ENCODE measurements around the gene PPP1R12B. TPM values are rescaled to one million over a fixed set of nuclear protein-coding genes. Genes with fewer than 3 reads are reported as not detected.
"Not testable (repeated sequence)": the region's sequence is repeated elsewhere in the genome, so short reads cannot be mapped to it uniquely, and the experiment has no call there.

Gene PPP1R12B
- total RNA-seq, 2 experiments from 2014 or later, result 26.9 to 27.7 TPM

- no peaks in the 10 kb centered on the region for H3K27me3 Mint-ChIP-seq
- H3K36me3 Mint-ChIP-seq, result no peaks in the 10 kb centered on the region
- H3K4me3 Mint-ChIP-seq, result no peak overlapping the region
- peaks cover 2% of the 10 kb centered on the region for H3K4me1 Mint-ChIP-seq
- DNase-seq (no peak), ATAC-seq (ENCODE audit: low read depth) (no peak)
- H3K27ac Mint-ChIP-seq, result no peak overlapping the region
- no peaks in the 10 kb centered on the region for H3K9me3 Mint-ChIP-seq
- POLR2A ChIA-PET, result no interaction called here
Measured at GRCh38 chr1:202596638-202597037, 248.1 kb downstream of the PPP1R12B start.

GRCh38 chr1:202597090-202597761 lies 248.7 kb downstream of the PPP1R12B start:
- Mint-ChIP-seq H3K4me3 (no peak overlapping the region), H3K36me3 (no peaks in the 10 kb centered on the region), H3K4me1 (peaks cover 2% of the 10 kb centered on the region), H3K27ac (no peak overlapping the region), H3K27me3 (no peaks in the 10 kb centered on the region), H3K9me3 (no peaks in the 10 kb centered on the region)
- POLR2A ChIA-PET, result no interaction called here
- no peak for DNase-seq
- ATAC-seq (ENCODE audit: low read depth), result no peak

GRCh38 chr1:202599669-202600431 lies 251.4 kb downstream of the PPP1R12B start:
- Mint-ChIP-seq H3K4me3 (no peak overlapping the region), H3K9me3 (no peaks in the 10 kb centered on the region), H3K4me1 (peaks cover 4% of the 10 kb centered on the region), H3K27ac (no peak overlapping the region), H3K27me3 (no peaks in the 10 kb centered on the region), H3K36me3 (no peaks in the 10 kb centered on the region)
- DNase-seq (peak; percentile 47), ATAC-seq (ENCODE audit: low read depth) (no peak)
- POLR2A ChIA-PET, result no interaction called here

GRCh38 chr1:202600432-202601041 lies 252.0 kb downstream of the PPP1R12B start:
- no peaks in the 10 kb centered on the region for H3K9me3 Mint-ChIP-seq

GRCh38 chr1:202603435-202603834 lies 254.9 kb downstream of the PPP1R12B start:
- no peaks in the 10 kb centered on the region for H3K27me3 Mint-ChIP-seq
- H3K4me1 Mint-ChIP-seq, result peaks cover 4% of the 10 kb centered on the region
- H3K27ac Mint-ChIP-seq, result no peak overlapping the region
- no peak overlapping the region for H3K4me3 Mint-ChIP-seq
- H3K36me3 Mint-ChIP-seq, result no peaks in the 10 kb centered on the region
- ATAC-seq (ENCODE audit: low read depth) (no peak), DNase-seq (no peak)
- POLR2A ChIA-PET, result no interaction called here
- H3K9me3 Mint-ChIP-seq, result no peaks in the 10 kb centered on the region

More at GRCh38 chr1:202600432-202601041, 252.0 kb downstream of the PPP1R12B start:
- POLR2A ChIA-PET, result no interaction called here
- Mint-ChIP-seq H3K4me3 (no peak overlapping the region), H3K27me3 (no peaks in the 10 kb centered on the region), H3K27ac (no peak overlapping the region), H3K36me3 (no peaks in the 10 kb centered on the region), H3K4me1 (peaks cover 4% of the 10 kb centered on the region)
- ATAC-seq (ENCODE audit: low read depth) (no peak), DNase-seq (no peak)

- POLR2A ChIA-PET, result no interaction called here
- H3K27ac Mint-ChIP-seq, result no peak overlapping the region
Measured at GRCh38 chr1:202605515-202605914, 257.0 kb downstream of the PPP1R12B start.

GRCh38 chr1:202612036-202612435 lies 263.5 kb downstream of the PPP1R12B start:
- H3K27ac Mint-ChIP-seq; ATAC-seq (ENCODE audit: low read depth); DNase-seq; H3K4me3 Mint-ChIP-seq; POLR2A ChIA-PET; H3K9me3 Mint-ChIP-seq; H3K36me3 Mint-ChIP-seq: not testable (repeated sequence)
- peaks cover 12% of the 10 kb centered on the region for H3K27me3 Mint-ChIP-seq
- H3K4me1 Mint-ChIP-seq, result peaks cover 23% of the 10 kb centered on the region

More at GRCh38 chr1:202605515-202605914, 257.0 kb downstream of the PPP1R12B start:
- H3K4me3 Mint-ChIP-seq, result no peak overlapping the region
- H3K27me3 Mint-ChIP-seq, result no peaks in the 10 kb centered on the region
- no peaks in the 10 kb centered on the region for H3K9me3 Mint-ChIP-seq
- ATAC-seq (ENCODE audit: low read depth) (no peak), DNase-seq (no peak)
- H3K4me1 Mint-ChIP-seq, result peaks cover 4% of the 10 kb centered on the region
- H3K36me3 Mint-ChIP-seq, result no peaks in the 10 kb centered on the region

- POLR2A ChIA-PET, result interaction anchor here (0.7 kb wide), 1 partner anchor 52 kb away, joined by 6 read pairs; no protein-coding TSS in a partner anchor
- Mint-ChIP-seq H3K4me1 (peaks cover 28% of the 10 kb centered on the region), H3K27me3 (peaks cover 16% of the 10 kb centered on the region), H3K4me3 (no peak overlapping the region), H3K9me3 (no peaks in the 10 kb centered on the region), H3K27ac (no peak overlapping the region), H3K36me3 (no peaks in the 10 kb centered on the region)
- DNase-seq (peak; percentile 9), ATAC-seq (ENCODE audit: low read depth) (no peak)
Measured at GRCh38 chr1:202613571-202613970, 265.1 kb downstream of the PPP1R12B start.

GRCh38 chr1:202614363-202615207 lies 266.1 kb downstream of the PPP1R12B start:
- H3K27ac Mint-ChIP-seq; POLR2A ChIA-PET; H3K9me3 Mint-ChIP-seq; ATAC-seq (ENCODE audit: low read depth); H3K4me3 Mint-ChIP-seq; H3K36me3 Mint-ChIP-seq: not testable (repeated sequence)
- DNase-seq, result peak; percentile 6
- H3K4me1 Mint-ChIP-seq, result peaks cover 28% of the 10 kb centered on the region
- H3K27me3 Mint-ChIP-seq, result peaks cover 21% of the 10 kb centered on the region

GRCh38 chr1:202615208-202615500 lies 266.7 kb downstream of the PPP1R12B start:
- H3K36me3 Mint-ChIP-seq; H3K9me3 Mint-ChIP-seq; POLR2A ChIA-PET; ATAC-seq (ENCODE audit: low read depth): not testable (repeated sequence)
- peak; percentile 29 for DNase-seq
- Mint-ChIP-seq H3K4me3 (peak overlapping the region; percentile 62), H3K27ac (peak overlapping the region; percentile 71), H3K4me1 (peaks cover 28% of the 10 kb centered on the region), H3K27me3 (peaks cover 25% of the 10 kb centered on the region)

GRCh38 chr1:202615501-202616354 lies 267.2 kb downstream of the PPP1R12B start:
- Mint-ChIP-seq H3K27me3 (peaks cover 31% of the 10 kb centered on the region), H3K27ac (peak overlapping the region; percentile 71), H3K36me3 (no peaks in the 10 kb centered on the region), H3K4me3 (peak overlapping the region; percentile 62), H3K4me1 (peaks cover 28% of the 10 kb centered on the region), H3K9me3 (no peaks in the 10 kb centered on the region)
- ATAC-seq (ENCODE audit: low read depth) (peak; percentile 59), DNase-seq (peak; percentile 38)
- POLR2A ChIA-PET, result no interaction called here

GRCh38 chr1:202616355-202616915 lies 267.9 kb downstream of the PPP1R12B start:
- Mint-ChIP-seq H3K4me3 (peak overlapping the region; percentile 62), H3K36me3 (no peaks in the 10 kb centered on the region), H3K27me3 (peaks cover 35% of the 10 kb centered on the region), H3K27ac (peak overlapping the region; percentile 31), H3K4me1 (peaks cover 28% of the 10 kb centered on the region), H3K9me3 (no peaks in the 10 kb centered on the region)
- DNase-seq, result peak; percentile 23
- POLR2A ChIA-PET, result no interaction called here
- no peak for ATAC-seq (ENCODE audit: low read depth)

Data from activated naive CD8-positive, alpha-beta T cell treated with anti-CD3 and anti-CD28 coated beads, Interleukin-2, amount 10 ng/mL, durations not matched to agents 7 days and 5 days (primary cell).